Right lobe of liver (tissue), 4 donors: ENCODE data around the gene TPGS1.

Source experiments
- POLR2A ChIP-seq: fragments of 450-650 bp; IDR thresholded peaks from one replicate; pipeline ENCODE4 v1.6.1; 2017; ENCODE audit warnings: antibody characterized with exemption, mild to moderate bottlenecking
- TF ChIP-seq, protein P1 (sequence below), 4 donors: fragments of 200-600 bp in 3 of 4; fragments of 450-650 bp in 1 of 4; IDR thresholded peaks; one replicate each; pipeline versions ENCODE4 v1.5.1 to v1.8.0; 2016 to 2022; ENCODE audit warnings: antibody characterized with exemption in 4 of 4, mild to moderate bottlenecking in 2 of 4
- donor health status: DM: no; HTN: no; CAD: no.
- donor health status: DM: no; HTN: no; CAD: no.
- donor health status: DM: no; HTN: yes; CAD: no.

DNA sequence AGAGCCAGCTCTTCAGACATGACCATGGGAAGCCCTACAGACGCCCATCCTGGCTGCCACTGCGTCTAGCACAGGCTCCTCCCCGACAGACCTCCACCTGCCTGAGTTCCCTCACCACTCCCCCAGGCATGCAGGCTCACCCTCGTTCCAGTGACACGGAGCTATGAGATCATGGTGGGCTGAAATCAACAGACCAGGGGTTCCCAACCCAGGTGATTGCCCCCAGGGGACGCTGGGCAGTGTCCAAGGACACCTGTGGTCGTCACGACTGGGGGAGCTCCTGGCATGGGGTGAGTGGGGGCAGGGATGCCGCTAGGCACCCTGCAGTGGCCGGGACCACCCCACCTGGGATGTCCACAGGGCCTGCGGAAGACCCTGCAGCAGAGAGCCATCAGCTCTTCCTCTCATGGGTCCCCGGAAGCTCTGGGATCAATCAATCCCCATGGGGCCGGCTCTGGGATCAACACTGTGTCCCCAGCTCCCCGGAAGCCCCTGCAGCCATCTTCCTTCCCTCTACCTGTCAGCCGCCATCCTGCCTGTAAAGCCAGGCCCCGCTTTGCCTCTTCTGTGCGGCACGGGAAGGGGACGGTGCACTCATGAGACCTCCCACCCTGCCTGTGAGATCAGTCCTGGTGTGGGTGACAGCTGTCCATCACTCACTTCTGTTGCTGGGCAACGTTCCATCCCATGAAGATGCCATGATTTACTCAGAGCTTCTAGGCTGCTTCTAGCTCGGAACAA lies 23.8 kb upstream of the TPGS1 start:
- TF ChIP-seq, protein P1, sequence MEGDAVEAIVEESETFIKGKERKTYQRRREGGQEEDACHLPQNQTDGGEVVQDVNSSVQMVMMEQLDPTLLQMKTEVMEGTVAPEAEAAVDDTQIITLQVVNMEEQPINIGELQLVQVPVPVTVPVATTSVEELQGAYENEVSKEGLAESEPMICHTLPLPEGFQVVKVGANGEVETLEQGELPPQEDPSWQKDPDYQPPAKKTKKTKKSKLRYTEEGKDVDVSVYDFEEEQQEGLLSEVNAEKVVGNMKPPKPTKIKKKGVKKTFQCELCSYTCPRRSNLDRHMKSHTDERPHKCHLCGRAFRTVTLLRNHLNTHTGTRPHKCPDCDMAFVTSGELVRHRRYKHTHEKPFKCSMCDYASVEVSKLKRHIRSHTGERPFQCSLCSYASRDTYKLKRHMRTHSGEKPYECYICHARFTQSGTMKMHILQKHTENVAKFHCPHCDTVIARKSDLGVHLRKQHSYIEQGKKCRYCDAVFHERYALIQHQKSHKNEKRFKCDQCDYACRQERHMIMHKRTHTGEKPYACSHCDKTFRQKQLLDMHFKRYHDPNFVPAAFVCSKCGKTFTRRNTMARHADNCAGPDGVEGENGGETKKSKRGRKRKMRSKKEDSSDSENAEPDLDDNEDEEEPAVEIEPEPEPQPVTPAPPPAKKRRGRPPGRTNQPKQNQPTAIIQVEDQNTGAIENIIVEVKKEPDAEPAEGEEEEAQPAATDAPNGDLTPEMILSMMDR (IDR thresholded peaks at IDR 0.05) = no peak
- TF ChIP-seq POLR2A = no peak
